Measurements from ENCODE around the gene KIAA1328.
"Not testable (repeated sequence)": the region's sequence is repeated elsewhere in the genome, so short reads cannot be mapped to it uniquely, and the experiment has no call there.

The KIAA1328 gene

GRCh38 chr18:37124516-37124915 lies 295.6 kb downstream of the KIAA1328 start:
- DNase-seq (ENCODE audit: extremely low read depth in 1 of 2, low read depth in 1 of 2), result no peak

DNA sequence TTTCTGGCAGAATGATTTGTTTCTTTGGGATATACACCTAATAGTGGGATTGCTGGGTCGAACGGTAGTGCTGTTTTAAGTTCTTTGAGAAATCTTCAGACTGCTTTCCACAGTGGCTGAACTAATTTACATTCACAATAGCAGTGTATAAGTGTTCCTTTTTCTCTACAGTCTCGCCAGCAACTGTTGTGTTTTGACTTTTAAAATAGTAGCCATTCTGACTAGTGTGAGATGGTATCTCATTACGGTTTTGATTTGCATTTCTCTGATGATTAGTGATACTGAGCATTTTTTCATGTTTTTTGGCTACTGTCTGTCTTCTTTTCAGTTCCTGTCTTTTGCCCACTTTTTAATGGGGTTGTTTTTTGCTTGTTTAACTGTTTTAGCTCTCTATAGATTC lies 306.2 kb downstream of the KIAA1328 start:
- no peak for DNase-seq (ENCODE audit: extremely low read depth in 1 of 2, low read depth in 1 of 2)

GRCh38 chr18:37138456-37138855 lies 309.5 kb downstream of the KIAA1328 start:
- DNase-seq (ENCODE audit: extremely low read depth in 1 of 2, low read depth in 1 of 2), result no peak

- DNase-seq (ENCODE audit: extremely low read depth in 1 of 2, low read depth in 1 of 2), result no peak
These were observed 310.9 kb downstream of the KIAA1328 start for GRCh38 chr18:37139876-37140275.

- DNase-seq (ENCODE audit: extremely low read depth in 1 of 2, low read depth in 1 of 2), result no peak
These were observed 316.0 kb downstream of the KIAA1328 start for GRCh38 chr18:37144921-37145320.

DNA sequence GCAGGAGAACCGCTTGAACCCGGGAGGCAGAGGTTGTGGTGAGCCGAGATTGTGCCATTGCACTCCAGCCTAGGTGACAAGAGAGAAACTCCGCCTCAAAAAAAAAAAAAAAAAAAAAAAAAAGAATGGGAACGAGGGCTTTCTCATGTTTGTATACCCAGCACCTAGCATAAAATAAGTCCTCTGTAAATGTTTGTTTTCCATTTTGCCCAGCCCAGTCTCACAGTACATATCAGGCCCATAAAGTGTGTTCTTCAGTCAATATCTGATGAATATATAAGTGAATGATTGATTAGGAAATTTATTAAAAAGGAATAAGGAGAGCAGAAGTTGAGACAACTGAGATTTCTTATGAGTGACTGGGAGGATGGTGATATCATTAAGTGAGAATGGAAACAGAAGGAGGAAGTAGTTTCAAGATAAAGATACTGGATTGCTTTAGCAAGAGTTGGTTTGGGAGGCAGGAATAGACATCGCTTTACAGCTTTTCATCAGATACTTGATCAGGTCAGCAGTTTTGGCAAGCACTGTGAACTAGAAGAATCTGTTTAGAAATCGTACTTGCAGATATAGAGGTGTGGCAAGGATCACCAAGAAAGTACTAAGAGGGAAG lies 327.5 kb downstream of the KIAA1328 start:
- no peak for DNase-seq (ENCODE audit: extremely low read depth in 1 of 2, low read depth in 1 of 2)

DNA sequence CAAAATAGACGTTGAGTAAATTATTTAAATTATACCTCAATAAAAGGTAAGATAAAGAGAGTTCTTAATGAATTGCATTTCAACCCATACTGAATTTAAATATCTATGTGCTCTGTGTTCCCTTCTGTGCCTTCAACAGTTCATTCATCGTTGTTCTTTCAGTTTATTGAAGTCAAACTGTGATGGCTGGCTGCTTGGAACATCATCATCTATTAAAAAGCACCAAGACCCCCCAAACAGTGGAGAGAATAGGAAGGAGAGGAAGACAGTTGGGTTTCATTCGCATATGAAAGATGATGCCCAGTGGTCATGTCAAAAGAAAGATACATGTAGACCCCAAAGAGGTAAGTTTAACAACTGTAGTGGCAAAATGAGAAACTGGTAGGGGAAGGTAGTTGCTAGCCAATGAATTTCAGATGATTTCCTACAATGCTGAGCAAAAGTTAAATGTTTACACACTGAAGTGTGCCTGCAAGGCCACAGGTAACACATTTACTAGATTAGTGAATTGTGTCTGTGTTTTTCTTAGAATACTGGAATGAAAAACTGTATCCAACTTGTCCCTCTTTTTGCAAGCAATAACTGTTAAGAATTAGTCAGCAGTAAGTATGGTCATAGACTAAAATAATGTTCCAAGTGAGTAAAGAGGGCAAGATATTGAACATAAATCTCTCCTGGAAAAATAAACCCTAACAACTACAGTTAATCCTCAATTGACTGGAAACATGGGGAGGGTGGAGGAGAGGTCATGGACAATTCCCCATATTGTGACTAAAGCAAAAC lies 331.3 kb downstream of the KIAA1328 start:
- no peak for DNase-seq (ENCODE audit: extremely low read depth in 1 of 2, low read depth in 1 of 2)

GRCh38 chr18:37161491-37161890 lies 332.6 kb downstream of the KIAA1328 start:
- DNase-seq (ENCODE audit: extremely low read depth in 1 of 2, low read depth in 1 of 2), result no peak

DNA sequence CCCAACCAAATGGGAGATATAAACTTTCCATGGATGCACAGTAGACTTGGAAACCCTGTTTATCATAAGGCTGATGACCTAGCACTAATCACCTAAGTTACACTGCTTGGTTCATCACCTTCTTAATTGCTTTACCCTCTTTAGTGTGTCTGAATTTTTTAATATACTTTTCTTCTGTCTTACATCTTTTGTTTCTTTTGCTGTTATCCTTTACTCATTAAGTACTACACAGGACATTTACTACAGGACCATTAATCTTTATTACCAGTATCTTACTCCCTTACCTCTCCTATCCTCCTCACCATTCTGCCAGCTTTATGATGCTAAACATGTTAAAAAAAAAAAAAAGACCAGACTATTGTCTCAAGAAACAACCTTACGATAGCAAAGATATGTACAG lies 333.6 kb downstream of the KIAA1328 start:
- DNase-seq (ENCODE audit: extremely low read depth in 1 of 2, low read depth in 1 of 2), result no peak

GRCh38 chr18:37163119-37163518 lies 334.2 kb downstream of the KIAA1328 start:
- DNase-seq (ENCODE audit: extremely low read depth in 1 of 2, low read depth in 1 of 2), result no peak

DNA sequence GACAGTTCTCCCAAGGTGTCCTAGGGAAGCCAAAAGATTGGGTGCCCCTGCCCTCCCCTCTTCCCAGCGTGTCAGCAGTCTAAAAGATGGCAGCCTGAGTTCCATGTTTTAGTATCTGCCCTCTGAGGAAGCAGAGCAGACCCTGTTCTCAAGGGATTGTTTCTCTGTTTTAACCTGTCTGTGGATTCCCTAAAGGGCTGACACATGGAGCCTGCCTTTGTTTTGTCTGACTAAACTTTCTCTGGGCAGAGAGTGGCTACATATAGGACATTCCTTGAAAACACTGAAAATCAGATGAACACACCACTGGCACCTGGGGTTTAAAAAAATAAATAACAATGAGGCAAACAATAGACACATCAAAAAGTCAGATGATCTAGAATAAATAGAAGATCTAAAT lies 337.6 kb downstream of the KIAA1328 start:
- DNase-seq (ENCODE audit: extremely low read depth in 1 of 2, low read depth in 1 of 2), result no peak

GRCh38 chr18:37166966-37167365 lies 338.0 kb downstream of the KIAA1328 start:
- DNase-seq (ENCODE audit: extremely low read depth in 1 of 2, low read depth in 1 of 2), result not testable (repeated sequence)

GRCh38 chr18:37170984-37171383 lies 342.1 kb downstream of the KIAA1328 start:
- DNase-seq (ENCODE audit: extremely low read depth in 1 of 2, low read depth in 1 of 2), result no peak

DNA sequence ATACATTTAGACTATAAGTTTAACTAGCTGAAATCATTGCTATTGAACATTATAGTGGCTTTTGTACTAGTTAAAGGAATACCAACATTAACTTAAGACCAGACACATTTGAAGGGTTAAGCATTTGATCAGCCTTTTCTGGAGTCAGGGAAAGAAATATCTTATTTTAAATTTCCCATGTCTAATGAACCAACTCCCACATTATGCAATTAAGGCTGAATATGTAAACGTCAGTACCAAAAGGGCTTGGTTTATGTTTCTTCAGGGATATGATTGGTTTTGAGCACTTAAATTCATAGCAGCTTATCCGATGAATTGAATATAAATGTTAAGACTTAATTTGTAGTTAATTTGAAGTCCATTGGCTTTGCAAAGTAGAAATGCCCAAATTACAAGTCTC lies 344.5 kb downstream of the KIAA1328 start:
- no peak for DNase-seq (ENCODE audit: extremely low read depth in 1 of 2, low read depth in 1 of 2)

GRCh38 chr18:37175727-37176620 lies 347.0 kb downstream of the KIAA1328 start:
- no peak for DNase-seq (ENCODE audit: extremely low read depth in 1 of 2, low read depth in 1 of 2)

DNA sequence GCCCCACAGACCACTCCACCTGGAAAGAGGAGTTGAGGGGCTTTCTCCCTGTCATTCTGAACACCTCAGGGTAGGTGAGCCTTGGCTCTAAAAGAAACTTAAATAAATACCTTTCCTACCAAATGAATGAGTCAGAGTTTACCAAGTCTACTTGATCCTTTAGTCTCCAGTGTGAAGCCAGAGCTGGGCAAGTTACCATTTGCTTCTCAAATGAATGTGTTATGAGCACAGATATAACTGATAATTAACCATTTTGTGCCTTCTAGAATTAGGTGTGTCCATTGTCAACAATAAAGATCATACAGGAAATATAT lies 347.7 kb downstream of the KIAA1328 start:
- DNase-seq (ENCODE audit: extremely low read depth in 1 of 2, low read depth in 1 of 2), result no peak

DNA sequence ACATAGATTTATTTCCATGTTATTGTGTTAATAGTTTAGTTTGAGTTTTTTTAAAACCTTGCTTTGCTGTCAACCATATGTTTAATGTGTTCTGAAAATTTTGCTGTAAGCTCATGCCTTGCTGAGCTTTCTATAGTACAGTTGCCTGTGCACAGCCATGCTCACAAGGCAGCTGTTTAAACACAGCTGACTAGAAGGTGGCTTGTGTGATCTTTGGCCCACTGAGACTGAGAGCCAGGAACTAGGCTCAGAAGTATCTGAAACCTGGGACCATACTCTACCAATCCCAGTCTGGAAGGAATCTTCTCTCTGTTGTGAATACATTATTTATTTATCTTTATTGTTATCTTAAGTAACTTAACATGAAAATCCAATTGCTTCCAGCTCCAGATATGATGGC lies 350.5 kb downstream of the KIAA1328 start:
- no peak for DNase-seq (ENCODE audit: extremely low read depth in 1 of 2, low read depth in 1 of 2)

GRCh38 chr18:37180086-37180485 lies 351.2 kb downstream of the KIAA1328 start:
- no peak for DNase-seq (ENCODE audit: extremely low read depth in 1 of 2, low read depth in 1 of 2)

DNA sequence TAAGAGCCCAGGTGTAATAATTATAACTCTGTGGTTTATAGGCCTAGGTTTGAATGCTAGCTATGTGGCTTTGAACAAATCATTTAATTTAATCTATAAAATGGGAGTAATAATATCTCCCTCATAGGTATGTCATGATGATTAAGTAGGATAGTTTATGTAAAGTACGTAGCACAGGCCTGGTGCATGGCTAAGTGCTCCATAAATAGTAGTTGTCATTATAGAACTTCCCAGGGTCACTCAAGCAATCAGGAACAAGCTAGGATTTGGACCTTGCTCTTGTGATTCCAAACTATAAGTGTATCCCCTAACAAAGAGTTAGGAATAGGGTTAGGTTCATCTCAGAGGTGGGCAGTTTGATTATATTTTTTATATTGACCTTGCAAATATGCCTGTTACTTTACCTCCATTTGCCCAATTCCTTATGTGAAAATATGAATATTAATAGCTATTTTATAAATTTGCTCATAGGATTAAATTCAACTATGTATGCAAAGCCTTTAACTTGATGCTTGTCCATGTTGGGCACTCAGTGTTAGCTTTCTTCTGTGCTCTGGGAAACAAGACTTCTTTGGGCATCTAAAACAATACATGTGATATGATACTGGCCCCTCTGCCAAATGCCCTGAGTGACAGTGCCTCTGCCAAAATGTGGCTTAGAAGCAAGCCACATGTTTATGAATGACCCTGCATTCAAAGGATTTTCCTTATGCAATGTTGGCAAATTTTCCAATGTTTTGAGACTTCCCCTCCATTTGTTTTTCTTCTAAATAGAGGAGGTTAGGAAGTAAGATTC lies 353.6 kb downstream of the KIAA1328 start:
- no peak for DNase-seq (ENCODE audit: extremely low read depth in 1 of 2, low read depth in 1 of 2)

DNA sequence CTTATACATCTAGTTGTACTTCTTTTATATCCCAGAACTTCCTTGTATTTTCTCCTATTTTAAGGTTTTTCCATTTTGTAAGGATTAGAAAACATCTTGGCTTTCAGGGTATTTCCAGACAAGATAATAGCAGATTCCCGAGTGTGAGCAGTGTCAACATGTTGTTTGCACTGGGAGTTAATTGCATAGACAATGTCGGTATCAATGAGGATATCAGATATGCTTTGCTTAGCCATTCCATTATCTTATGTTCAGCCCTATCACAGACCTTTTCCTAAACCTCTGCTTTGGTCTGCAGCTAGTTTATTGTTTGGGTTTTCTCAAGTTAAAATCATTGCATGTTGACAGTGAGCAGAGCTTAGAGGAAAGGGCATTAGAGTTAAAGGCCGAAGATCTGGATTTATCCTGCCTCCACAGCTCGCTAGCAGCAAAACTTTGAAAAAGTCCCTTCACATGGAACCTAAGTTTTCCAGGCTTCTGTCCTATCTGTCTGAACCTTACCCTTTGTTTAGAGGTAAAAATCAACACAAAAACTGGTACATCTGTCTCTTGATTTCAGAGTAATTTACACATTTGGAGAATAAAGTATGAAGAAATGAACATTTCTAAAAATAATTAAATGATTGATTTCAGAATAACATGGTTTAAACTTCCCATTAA lies 355.4 kb downstream of the KIAA1328 start:
- DNase-seq (ENCODE audit: extremely low read depth in 1 of 2, low read depth in 1 of 2), result no peak

All from stimulated activated CD8-positive, alpha-beta memory T cell treated with anti-CD3 and anti-CD28 coated beads, Interleukin-7, amount 100 ng/mL, for 48 hours (primary cell).